ENCODE data around the gene COX7A2. TPM values are rescaled to one million over a fixed set of nuclear protein-coding genes. Genes with fewer than 3 reads are reported as not detected.

Gene COX7A2
- total RNA-seq, 1 experiment from 2014 or later: 707 TPM

DNA sequence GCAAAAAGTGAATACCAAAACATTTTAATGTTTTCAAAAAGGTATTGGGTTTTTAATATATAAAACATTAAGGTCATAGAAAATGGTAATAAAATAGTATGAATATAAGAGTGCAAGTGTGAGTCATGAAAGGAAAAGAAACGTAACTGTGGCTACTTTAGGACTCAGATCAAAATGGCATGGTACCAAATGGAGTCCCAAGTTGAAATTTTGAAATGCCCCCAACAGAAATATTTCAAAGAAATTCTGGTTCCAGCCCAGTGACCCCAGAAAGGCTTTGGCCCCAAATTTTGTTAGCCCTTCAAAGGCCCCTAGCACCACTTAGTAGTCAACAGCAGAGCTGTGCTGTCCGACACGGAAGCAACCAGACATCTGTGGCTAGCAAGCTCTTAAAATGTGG, 43.7 kb downstream of the COX7A2 start:
- Histone ChIP-seq H3K36me3 (ENCODE audit: control insufficient read depth, insufficient read depth, low read length) (no peaks in the 10 kb centered on the region), H3K27me3 (ENCODE audit: control insufficient read depth, insufficient read depth, low read length) (no peaks in the 10 kb centered on the region), H3K27ac (ENCODE audit: low read length) (no peak overlapping the region), H3K4me1 (ENCODE audit: control insufficient read depth, insufficient read depth, low read length) (no peaks in the 10 kb centered on the region; the same call in 1 of the 2 replicates), H3K9me3 (ENCODE audit: control insufficient read depth, insufficient read depth, low read depth, low read length) (no peaks in the 10 kb centered on the region), H3K4me3 (ENCODE audit: low read depth in 2 of 2, low read length in 2 of 2) (no peak overlapping the region)
- DNase-seq (ENCODE audit: low read depth, low spot score) (no peak), ATAC-seq (no peak)
- TF ChIP-seq SIN3A (IDR thresholded peaks at IDR 0.05; ENCODE audit: borderline replicate concordance, insufficient read depth, low read depth, low read length): no peak
- TF ChIP-seq, protein P1, sequence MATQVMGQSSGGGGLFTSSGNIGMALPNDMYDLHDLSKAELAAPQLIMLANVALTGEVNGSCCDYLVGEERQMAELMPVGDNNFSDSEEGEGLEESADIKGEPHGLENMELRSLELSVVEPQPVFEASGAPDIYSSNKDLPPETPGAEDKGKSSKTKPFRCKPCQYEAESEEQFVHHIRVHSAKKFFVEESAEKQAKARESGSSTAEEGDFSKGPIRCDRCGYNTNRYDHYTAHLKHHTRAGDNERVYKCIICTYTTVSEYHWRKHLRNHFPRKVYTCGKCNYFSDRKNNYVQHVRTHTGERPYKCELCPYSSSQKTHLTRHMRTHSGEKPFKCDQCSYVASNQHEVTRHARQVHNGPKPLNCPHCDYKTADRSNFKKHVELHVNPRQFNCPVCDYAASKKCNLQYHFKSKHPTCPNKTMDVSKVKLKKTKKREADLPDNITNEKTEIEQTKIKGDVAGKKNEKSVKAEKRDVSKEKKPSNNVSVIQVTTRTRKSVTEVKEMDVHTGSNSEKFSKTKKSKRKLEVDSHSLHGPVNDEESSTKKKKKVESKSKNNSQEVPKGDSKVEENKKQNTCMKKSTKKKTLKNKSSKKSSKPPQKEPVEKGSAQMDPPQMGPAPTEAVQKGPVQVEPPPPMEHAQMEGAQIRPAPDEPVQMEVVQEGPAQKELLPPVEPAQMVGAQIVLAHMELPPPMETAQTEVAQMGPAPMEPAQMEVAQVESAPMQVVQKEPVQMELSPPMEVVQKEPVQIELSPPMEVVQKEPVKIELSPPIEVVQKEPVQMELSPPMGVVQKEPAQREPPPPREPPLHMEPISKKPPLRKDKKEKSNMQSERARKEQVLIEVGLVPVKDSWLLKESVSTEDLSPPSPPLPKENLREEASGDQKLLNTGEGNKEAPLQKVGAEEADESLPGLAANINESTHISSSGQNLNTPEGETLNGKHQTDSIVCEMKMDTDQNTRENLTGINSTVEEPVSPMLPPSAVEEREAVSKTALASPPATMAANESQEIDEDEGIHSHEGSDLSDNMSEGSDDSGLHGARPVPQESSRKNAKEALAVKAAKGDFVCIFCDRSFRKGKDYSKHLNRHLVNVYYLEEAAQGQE (IDR thresholded peaks at IDR 0.05; ENCODE audit: insufficient read depth in 1 of 2, low read depth in 2 of 2, low read length in 1 of 2): no peak
- TF ChIP-seq, protein P2, sequence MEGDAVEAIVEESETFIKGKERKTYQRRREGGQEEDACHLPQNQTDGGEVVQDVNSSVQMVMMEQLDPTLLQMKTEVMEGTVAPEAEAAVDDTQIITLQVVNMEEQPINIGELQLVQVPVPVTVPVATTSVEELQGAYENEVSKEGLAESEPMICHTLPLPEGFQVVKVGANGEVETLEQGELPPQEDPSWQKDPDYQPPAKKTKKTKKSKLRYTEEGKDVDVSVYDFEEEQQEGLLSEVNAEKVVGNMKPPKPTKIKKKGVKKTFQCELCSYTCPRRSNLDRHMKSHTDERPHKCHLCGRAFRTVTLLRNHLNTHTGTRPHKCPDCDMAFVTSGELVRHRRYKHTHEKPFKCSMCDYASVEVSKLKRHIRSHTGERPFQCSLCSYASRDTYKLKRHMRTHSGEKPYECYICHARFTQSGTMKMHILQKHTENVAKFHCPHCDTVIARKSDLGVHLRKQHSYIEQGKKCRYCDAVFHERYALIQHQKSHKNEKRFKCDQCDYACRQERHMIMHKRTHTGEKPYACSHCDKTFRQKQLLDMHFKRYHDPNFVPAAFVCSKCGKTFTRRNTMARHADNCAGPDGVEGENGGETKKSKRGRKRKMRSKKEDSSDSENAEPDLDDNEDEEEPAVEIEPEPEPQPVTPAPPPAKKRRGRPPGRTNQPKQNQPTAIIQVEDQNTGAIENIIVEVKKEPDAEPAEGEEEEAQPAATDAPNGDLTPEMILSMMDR (IDR thresholded peaks at IDR 0.05): no peak
- TF ChIP-seq POLR2AphosphoS5 (IDR thresholded peaks at IDR 0.05; ENCODE audit: low read depth, low read length): no peak
- TF ChIP-seq TCF7L2 (IDR thresholded peaks at IDR 0.05; ENCODE audit: low read depth, low read length): no peak
- BruUV-seq (replicated peaks): no TSS peak
- intact Hi-C loops (cut with micrococcal nuclease; ENCODE audit: unreplicated experiment): loop anchor here (10.0 kb wide), 2 partner anchors 305 to 855 kb away; no protein-coding TSS in a partner anchor
- ChIA-PET POLR2A (no interaction called here), CTCF (no interaction called here)
- in situ Hi-C loops (cut with HindIII; ENCODE audit: low pct_unique_long_range_greater_than_20kb, low sequenced_read_pairs): no loop called here

DNA sequence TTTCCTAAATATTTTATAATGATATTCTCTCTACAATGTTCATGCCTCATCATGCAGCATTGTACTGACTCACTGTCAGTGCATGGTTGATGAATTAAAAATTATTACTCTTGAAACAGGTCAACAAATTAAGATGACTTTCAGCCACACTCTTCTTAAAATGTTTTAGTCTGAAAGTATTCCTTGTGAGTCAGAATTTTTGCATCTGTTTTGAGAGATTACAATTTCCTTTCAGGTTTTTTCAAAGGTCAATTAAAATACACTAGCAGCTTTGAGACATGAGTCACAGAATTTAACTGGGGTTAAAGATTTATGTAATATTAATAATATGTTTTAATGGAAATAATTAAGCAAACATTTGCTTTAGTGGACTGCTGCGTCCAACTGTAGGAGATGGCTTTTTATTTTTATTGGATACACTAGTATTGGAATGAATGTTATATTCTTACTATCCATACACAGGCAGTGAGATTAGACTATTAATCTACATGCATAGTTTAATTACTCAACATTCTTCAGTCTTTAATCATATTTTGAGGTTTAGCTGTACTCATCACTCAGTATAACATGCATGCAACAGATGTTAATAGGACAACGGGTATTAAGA, 47.4 kb downstream of the COX7A2 start:
- in situ Hi-C loops (cut with HindIII; ENCODE audit: low pct_unique_long_range_greater_than_20kb, low sequenced_read_pairs) (no loop called here), intact Hi-C loops (cut with micrococcal nuclease; ENCODE audit: unreplicated experiment) (no loop called here)
- ChIA-PET POLR2A (no interaction called here), CTCF (no interaction called here)
- Histone ChIP-seq H3K9me3 (ENCODE audit: control insufficient read depth, insufficient read depth, low read depth, low read length) (no peaks in the 10 kb centered on the region), H3K36me3 (ENCODE audit: control insufficient read depth, insufficient read depth, low read length) (no peaks in the 10 kb centered on the region), H3K27ac (ENCODE audit: low read length) (no peak overlapping the region), H3K4me1 (ENCODE audit: control insufficient read depth, insufficient read depth, low read length) (no peaks in the 10 kb centered on the region), H3K4me3 (ENCODE audit: low read depth in 2 of 2, low read length in 2 of 2) (no peak overlapping the region), H3K27me3 (ENCODE audit: control insufficient read depth, insufficient read depth, low read length) (no peaks in the 10 kb centered on the region)
- ATAC-seq (no peak), DNase-seq (ENCODE audit: low read depth, low spot score) (no peak)
- TF ChIP-seq SIN3A (IDR thresholded peaks at IDR 0.05; ENCODE audit: borderline replicate concordance, insufficient read depth, low read depth, low read length) (no peak), POLR2AphosphoS5 (IDR thresholded peaks at IDR 0.05; ENCODE audit: low read depth, low read length) (no peak), TCF7L2 (IDR thresholded peaks at IDR 0.05; ENCODE audit: low read depth, low read length) (no peak)
- TF ChIP-seq, protein P1 (IDR thresholded peaks at IDR 0.05; ENCODE audit: insufficient read depth in 1 of 2, low read depth in 2 of 2, low read length in 1 of 2): no peak
- TF ChIP-seq, protein P2 (IDR thresholded peaks at IDR 0.05): no peak
- no TSS peak for BruUV-seq (replicated peaks)
